GM21528 (cell line): ENCODE measurements around the gene MVB12B.

ENCODE experiments used
- ATAC-seq: cut with Tn5 transposase; IDR thresholded peaks from one replicate; pipeline ENCODE4 v1.9.1; 2021; ENCODE audit warnings: mild to moderate bottlenecking, moderate library complexity; ENCODE audit not compliant: unreplicated experiment, low FRiP score

MVB12B gene

GRCh38 chr9:126482361-126483044, 155.9 kb downstream of the MVB12B start:
- no peak for ATAC-seq

- no peak for ATAC-seq
Observed at GRCh38 chr9:126483468-126484073, 156.9 kb downstream of the MVB12B start.

DNA sequence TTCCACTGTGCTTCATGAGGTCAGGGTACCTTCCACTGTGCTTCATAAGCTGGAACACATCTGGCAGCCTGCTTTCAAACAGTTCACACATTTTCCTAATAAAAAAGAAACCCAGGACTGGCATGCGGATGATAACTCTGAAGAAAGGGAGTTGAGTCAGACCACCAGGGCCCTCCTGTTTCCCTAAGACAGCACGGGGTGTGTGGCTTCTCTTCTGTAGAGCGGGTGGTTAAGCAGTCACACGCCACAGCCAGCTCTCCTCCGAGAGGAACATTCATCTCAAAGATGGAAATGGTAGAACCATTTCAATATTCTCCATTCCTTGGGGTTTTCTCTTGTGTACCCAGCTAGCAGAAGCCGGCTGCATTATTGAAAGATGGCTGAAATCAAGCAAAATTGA, 159.0 kb downstream of the MVB12B start:
- ATAC-seq, result no peak

DNA sequence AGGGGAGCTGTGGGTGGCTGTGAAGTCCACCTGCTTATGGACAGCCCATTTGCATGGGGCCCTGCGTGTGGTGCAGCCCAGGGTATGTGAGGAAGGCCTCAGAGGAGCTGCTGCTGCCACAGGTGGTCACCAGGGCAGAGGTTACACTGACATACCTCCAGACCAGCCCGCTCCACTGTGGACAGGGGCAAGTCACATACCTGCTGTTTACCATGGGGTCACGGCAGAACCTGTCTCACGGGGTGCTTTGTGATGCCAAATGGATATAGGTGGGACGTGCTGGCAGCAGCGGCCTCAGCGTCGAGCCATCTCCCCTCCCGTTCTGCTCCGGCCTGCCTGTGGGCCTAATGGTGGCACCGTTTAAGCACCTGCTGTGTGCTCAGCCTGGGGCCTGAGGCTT, 159.6 kb downstream of the MVB12B start:
- no peak for ATAC-seq

DNA sequence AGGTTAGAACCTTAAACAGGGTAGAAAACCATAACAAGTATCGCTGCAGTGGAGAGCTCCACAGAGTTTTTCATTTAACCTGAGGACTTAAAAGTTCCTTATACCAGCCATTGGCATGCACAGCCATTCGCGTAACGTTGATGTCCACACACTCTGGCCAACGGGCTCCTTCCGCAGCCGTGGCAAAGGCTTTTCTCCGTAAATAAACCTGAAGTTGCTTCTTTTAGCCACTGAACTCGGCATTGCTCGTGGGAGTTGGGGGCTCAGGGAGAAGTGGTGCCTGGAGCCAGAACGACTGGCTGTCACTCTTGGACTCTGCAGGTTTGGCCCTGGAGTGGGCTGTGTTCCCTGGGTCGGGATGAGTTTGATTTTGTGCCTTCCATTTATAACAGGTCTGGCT, 161.2 kb downstream of the MVB12B start:
- ATAC-seq, result no peak

GRCh38 chr9:126488310-126488709, 161.7 kb downstream of the MVB12B start:
- no peak for ATAC-seq

DNA sequence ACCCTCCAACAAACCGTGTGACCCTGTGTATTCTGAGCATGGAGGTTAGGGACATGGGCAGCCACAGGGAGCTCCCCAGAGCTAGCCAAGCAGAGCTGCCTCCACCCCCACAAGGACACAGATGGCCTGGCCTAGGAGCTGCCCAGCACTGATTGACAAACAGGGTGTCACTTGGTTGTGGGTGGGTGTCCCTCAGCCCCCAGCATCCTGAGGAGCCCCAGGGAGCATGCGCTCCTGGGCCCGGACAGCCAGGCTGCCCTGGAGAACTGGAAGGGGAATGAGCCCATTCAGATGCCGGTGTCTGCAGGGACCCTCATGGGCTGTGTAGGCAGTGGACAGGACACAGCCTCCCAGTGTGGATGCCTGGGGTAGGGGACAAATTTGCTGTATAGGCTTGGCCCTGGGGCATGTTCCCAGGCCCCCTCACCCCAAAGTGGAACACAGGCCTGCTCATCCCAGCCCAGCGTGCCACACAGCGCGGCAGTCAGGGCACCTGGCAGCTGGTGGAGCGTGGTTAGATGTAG, 162.3 kb downstream of the MVB12B start:
- no peak for ATAC-seq

- no peak for ATAC-seq
Observed at GRCh38 chr9:126489581-126490213, 163.1 kb downstream of the MVB12B start.

DNA sequence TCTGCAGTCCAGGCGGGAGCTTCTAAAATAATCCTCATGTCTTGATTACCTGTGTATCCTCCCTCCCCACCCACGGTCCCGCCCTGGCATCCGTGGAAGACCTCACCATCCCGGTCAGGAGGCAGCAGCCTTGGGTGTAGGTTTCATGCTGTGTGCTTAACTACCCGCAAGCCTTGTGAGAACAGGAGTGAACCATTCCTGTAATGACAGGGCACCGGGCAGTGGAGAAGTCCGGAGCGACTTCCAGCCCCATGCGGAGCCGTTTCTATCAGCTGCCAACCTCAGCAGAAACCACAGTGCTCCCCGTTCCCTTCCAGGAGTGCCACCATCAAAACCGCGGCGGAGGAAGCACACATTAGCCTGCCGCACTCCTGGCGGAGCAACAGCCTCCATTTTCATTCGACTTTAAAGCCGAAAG, 163.6 kb downstream of the MVB12B start:
- ATAC-seq, result no peak

- ATAC-seq, result no peak
Observed at GRCh38 chr9:126490871-126491567, 164.4 kb downstream of the MVB12B start.

GRCh38 chr9:126491568-126491879, 164.9 kb downstream of the MVB12B start:
- ATAC-seq, result no peak

DNA sequence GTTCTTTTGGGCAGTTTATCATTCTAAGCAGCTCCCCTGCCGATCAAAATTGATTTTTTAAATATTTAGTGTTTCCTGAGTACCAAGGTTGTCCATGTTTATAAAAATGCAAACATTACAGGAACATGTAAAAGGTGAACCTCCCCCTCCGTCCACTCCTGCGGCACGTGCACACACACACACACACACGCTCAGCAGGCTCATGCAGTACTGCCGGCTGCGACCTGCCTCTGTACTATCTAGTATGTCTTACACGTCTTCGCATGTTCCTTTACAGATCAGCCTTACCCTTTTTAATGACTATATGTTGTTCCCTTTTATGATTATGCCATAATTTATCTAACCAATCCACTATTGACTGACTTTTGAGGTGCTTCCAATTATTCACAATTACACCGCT, 165.3 kb downstream of the MVB12B start:
- no peak for ATAC-seq

DNA sequence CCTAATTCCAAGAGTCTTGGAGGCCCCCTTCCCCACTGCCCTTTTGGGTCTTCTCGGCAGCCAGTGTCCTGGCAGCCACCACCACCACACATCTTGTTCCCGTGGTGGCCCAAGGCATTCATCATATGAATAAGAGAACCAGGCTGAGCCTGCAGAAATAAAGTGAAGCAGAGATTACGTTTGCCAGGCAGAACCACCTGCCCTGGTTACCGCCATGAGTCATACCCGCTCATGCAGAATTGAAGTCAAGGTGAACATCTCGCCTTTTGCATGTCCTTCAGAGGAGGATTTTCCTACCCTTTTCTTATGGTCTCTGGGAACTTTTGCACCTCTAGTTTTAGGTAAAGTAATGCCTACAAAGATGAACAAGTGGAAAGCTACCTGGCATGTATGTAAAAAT, 167.6 kb downstream of the MVB12B start:
- ATAC-seq, result no peak

DNA sequence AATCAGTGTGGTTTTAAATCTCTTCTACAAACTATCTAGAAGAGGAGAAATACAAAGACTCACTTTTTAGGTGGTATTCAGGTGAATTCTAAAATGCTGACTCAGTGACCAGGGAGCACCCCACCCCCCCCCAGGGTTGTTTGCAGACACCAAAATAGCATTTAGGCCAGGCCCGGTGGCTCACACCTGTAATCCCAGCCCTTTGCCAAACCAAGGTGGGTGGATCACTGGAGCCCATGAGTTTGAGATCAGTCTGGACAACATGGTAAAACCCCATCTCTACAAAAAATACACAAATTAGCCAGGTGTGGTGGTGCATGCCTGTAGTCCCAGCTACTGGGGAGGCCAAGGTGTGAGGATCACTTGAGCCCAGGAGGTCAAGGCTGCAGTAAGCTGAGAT, 168.1 kb downstream of the MVB12B start:
- no peak for ATAC-seq

DNA sequence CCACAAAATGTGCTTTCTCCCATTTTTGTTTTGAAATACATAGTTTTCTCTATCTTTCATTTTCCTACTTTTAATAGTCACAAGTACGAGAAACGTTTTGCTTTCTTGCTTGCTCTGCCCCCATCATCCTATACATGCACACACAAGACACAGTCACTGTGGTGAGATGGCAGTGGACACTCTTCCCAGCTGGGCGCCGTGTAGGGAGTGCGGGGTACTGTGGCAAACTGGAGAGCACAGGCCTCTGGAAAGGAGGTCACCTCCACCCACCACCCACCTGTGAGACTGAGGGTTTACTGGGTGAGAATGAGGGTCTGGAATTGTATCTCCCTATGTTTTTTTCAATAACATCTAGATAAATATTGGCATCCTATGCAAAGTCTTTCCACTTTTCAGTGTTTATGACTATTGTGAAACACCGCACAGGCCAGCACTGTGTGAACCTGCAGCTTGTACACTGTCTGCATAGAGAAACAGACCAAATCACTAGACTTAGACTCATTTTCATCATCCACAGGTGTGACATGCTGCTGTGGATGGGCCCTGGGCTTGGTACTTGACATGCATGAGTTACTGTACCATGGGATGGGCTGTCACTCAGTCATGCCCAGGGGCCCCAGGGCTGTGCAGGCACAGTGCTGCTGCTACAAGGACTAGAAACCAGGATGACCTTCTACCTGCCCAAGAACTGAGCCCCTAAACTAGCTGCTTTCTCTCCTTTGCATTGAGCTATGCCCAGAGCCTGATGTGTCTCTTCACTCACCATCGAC, 169.0 kb downstream of the MVB12B start:
- ATAC-seq, result no peak

GRCh38 chr9:126496181-126496576, 169.6 kb downstream of the MVB12B start:
- ATAC-seq, result no peak

DNA sequence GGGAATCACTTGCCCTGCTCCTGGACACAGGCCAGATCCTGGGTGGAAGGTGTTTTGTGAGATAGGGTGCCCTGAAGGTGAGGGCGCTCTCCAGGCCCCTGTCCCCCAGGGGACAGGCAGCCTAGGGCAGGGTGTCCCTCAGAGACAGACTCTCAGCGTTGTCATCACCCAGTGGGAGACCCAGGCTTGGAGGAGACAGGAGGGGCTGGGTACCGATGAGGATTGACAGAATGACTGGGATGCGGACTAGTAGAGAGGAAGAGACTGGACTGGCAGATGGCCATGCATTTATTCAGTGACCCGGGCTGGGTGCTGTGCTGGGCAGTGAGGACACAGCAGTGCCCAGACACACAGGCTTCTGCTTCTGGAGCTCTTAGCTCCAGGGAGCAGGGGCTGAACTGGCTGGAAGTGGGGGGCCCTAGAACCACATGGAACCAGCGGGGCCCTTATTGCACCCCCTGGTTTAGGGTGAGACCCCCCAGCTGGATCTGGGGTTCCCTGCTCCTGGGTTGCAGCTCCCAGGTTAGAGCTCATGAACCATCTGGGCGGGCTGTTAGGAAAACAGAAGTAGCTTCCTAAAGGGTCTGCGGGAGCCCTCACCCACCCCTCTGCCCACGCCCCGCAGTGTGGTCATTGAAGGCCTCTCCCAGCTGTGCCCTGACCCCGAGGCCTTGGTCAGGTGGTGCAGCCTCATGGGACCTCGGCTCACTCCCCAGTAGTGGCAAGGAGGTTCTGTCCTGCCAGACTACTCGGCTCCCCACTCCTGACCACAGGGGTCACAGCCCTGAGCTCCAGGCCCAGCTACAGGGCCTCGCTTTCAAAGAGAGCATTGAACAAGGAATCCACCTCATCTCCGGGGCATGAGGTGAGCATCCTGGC, 170.4 kb downstream of the MVB12B start:
- ATAC-seq, result no peak

GRCh38 chr9:126497660-126498275, 171.1 kb downstream of the MVB12B start:
- ATAC-seq, result no peak

DNA sequence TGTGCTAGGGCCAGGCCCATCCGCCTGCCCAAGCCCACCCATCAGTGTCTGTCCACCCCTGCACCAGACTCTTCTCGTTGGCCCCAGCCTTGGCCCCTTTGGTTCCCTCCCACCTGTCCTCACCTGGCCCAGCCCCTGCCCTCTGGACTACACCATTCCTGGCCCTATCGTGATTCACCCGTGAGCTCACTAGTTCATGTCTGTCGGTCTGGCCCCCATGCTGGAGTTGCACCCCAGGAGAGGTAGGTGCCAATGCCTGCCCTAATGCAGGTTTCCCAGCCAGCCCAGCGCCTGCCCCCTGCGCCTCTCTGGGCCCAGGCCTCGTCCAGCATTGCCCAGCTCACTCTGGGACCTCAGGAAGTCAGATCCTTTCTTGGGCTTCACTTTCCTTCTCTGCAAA, 171.7 kb downstream of the MVB12B start:
- no peak for ATAC-seq
